ENCODE measurements around the gene KRTAP21-2.
"Not testable (repeated sequence)": the region's sequence is repeated elsewhere in the genome, so short reads cannot be mapped to it uniquely, and the experiment has no call there.

KRTAP21-2 gene

GRCh38 chr21:30747159-30747558 lies at the start of gene KRTAP21-2:
KRTAP21-2 (minus strand) TSS chr21:30747259; CDS start chr21:30747202, 57 bp downstream.
- Histone ChIP-seq H3K27ac (no peak within 1 kb of the TSS), H3K4me3 (no peak within 1 kb of the TSS)

DNA sequence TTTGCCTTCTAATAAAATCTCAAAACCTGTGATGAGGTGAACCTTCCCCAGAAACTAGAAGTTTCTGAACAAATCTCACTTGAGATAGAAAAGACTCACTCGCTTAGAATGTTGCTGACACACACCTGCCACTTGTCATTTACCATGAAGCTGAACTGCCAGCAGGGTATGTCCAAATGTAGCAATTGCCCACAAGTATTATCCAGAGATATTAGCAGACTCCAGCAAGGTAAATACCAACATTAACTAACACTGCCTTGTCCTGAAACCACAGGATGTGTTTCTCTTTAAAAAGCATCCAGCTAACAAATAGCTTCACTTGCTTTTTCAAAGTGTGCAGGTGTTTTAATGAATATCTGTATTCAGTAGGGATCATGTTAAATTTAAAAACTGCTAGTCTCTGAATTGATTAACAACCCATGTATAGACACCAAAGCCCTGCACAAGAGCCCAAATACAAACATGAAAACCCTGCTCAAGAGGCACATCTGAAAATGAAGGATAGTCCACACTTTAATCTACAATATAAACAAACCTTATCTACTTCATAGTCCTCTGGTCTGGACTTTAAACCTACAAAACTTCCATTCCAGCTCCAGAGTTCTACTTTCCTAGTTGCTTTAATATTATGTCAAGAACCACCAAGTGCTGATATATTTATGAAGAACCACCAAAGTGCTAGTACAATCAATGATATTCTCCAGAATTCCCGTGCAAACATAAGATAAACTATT lies 46.7 kb upstream of the KRTAP21-2 start:
- H3K4me3 ChIP-seq = no peak overlapping the region
- no peak overlapping the region for H3K27ac ChIP-seq

GRCh38 chr21:30779249-30779648 lies 32.2 kb upstream of the KRTAP21-2 start:
- H3K4me3 ChIP-seq = no peak overlapping the region
- no peak overlapping the region for H3K27ac ChIP-seq

DNA sequence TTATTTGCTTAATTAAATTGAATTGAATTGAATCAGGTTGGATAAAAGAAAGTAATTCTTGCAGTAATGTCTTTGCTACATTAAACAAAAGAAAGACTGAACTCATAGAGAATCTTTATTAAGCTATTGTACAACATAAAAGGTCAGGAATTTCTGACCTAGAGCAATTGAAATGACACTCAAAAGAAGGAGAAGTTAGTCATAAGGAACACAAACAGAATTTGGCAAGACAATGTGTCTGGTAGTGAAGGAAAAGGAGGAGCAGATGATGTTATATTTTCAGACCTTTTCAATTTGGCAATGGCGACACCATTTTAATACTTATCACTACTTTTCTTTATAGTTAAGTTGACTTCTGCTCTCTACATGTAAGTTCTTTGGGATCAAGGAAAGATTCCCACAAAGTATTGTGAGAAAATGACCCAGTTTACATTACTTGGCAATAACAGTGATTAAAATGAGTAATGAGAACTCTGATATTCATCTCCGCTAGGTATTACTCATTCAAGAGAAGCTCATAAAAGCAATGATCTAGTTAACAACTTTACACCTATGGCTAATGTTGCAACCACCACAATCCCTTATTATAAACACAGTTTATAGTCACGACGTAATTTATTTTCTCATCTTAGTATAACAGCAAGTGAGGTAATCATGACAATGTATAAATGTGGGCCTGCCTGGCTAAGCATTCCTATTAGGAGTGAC lies 22.8 kb upstream of the KRTAP21-2 start:
- no peak overlapping the region for H3K27ac ChIP-seq
- H3K4me3 ChIP-seq = no peak overlapping the region

DNA sequence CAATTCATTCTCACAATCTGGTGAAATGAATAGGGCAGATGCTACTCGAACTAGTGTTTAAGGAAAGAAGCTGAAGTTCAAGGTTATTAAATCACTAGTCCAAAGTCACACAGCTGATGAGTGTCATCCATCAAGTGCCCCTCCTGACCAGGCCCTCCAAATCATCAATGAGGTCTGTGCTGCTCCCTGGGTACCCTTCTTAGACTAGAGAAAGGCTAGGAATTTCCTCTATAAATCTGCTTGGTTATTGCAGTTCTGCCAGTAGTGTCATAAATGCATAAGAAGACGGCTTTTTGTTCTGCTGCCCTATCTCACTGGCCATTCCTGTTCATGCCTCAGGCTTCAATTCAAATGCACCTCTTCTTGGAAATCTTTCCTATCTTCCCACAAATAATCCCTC lies 13.7 kb upstream of the KRTAP21-2 start:
- no peak overlapping the region for H3K27ac ChIP-seq
- no peak overlapping the region for H3K4me3 ChIP-seq

GRCh38 chr21:30758306-30758705 lies 11.2 kb upstream of the KRTAP21-2 start:
- Histone ChIP-seq H3K27ac (no peak overlapping the region), H3K4me3 (no peak overlapping the region)

GRCh38 chr21:30755328-30755727 lies 8.3 kb upstream of the KRTAP21-2 start, which contains the start of gene KRTAP21-1:
KRTAP21-1 (minus strand) TSS chr21:30755428; CDS start chr21:30755378, 50 bp downstream.
- not testable (repeated sequence) for H3K27ac ChIP-seq, H3K4me3 ChIP-seq

DNA sequence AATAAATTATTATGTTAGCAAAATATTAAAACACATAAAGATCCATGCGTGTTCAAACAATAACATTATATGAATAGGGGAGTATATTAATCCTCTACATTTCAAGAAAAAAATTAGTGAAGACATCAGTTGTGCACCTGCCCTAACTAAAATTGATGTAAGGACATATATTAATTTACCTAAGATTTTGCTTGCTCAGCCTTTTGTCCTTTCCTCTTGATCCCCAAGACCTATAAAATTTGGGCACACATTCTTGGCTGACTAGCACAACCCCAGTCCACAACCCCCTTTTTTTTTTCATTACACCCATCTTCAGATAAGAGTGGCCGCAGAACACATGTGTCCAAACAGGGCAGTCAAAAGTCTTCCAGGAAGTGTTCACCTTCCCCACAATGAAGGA lies 6.6 kb downstream of the KRTAP21-2 start:
- no peak overlapping the region for H3K4me3 ChIP-seq
- no peak overlapping the region for H3K27ac ChIP-seq

GRCh38 chr21:30733026-30733425 lies 14.0 kb downstream of the KRTAP21-2 start:
- Histone ChIP-seq H3K27ac (no peak overlapping the region), H3K4me3 (no peak overlapping the region)

GRCh38 chr21:30726726-30727125 lies 20.3 kb downstream of the KRTAP21-2 start:
- Histone ChIP-seq H3K4me3 (no peak overlapping the region), H3K27ac (no peak overlapping the region)

GRCh38 chr21:30719401-30719800 lies 27.7 kb downstream of the KRTAP21-2 start:
- H3K4me3 ChIP-seq = no peak overlapping the region
- H3K27ac ChIP-seq = no peak overlapping the region

DNA sequence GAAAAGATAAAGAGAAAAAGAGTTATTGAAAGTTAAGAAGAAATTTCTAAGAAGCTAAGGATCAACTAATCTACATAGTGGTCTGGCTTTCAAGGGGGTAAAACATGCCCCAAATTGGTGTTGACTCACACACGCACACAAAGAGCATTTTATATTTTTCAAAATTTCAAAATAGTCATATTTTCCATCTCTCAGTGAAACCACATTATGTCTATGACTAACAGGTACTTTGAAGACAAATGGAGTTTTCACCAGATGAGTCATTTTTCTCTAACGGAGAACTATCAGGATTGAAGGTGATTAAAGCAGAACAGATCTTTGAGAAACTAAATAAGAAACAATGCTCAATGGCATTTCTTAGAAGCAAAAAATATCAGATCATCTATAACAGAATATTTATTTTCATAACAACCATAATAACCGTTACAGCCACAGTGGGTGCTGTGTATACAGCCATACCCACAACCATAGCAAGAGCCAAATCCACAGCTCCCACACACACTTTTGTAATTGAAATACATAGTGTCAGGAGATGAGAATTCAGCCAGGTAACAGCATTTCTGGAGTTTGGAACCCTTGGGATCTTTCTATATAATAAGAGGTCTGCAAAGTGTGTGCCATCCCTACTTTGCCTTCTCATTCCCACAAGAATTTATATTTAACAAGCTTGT lies 28.7 kb downstream of the KRTAP21-2 start, which contains the start of gene KRTAP21-3:
Gene KRTAP21-3 (minus strand): TSS at position 539 of the 671 bp plus-strand sequence. CDS start 18 bp downstream, at position 521.
- no peak within 1 kb of the TSS for H3K27ac ChIP-seq
- no peak within 1 kb of the TSS for H3K4me3 ChIP-seq

DNA sequence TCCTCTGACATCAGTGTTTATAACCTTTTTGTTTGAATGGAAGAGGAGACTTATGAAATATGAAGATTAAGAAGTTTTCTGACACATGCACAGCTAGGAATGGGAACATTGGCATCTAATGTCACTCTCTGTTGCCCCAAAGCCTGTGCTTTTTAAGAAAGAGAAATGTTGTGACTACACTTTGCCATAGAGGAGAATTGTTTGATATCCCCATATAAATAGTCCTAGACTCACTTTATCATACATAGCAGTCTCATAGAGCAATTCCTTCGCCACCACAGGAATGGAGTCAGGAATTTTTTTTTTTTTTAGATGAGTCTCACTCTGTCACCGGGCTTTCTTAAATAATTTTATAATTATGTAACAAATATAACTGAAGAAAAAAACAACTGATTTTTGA lies 30.0 kb downstream of the KRTAP21-2 start:
- H3K4me3 ChIP-seq = no peak overlapping the region

GRCh38 chr21:30714946-30715345 lies 32.1 kb downstream of the KRTAP21-2 start:
- Histone ChIP-seq H3K27ac (no peak overlapping the region), H3K4me3 (no peak overlapping the region)

More for the DNA sequence above, 30.0 kb downstream of the KRTAP21-2 start:
- H3K27ac ChIP-seq = no peak overlapping the region

DNA sequence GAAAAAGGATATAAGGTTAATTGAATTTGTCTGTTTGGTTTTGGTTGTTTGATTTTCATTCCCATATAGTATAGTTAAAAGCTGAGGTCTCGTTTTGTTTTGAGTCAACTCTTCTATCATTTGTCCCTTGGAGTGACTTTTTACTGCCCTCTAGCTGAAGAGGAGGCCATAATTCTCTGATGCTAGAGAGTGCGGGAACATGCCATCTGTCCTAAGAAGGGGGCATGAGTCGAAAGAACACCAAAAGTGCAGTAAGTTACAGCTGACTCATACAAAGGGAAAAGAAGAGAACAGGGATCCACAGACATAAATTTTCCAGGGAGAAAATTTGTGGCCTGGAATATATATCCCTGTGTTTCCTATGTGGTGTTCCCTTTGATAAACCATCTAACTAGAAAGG lies 32.6 kb downstream of the KRTAP21-2 start:
- H3K27ac ChIP-seq = no peak overlapping the region
- no peak overlapping the region for H3K4me3 ChIP-seq

DNA sequence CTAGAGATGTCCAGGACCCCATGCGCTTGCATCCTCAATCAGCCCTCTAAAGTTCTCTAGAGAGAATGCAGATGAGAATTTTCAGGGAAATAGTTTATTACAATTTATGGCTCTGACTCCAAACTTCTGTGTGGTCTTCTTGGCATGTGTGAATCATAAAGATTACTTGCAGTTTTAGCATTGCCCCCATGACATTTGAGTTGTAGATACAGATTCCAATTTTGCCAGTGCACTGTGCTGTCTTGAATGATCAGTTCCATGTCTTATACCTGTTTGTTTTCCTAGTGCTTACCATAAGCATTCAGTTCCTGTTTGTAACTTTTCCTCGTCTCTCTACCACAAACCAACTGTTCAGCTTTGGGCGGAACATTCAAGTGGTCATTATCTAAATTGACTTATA lies 33.3 kb downstream of the KRTAP21-2 start:
- no peak overlapping the region for H3K4me3 ChIP-seq
- no peak overlapping the region for H3K27ac ChIP-seq

DNA sequence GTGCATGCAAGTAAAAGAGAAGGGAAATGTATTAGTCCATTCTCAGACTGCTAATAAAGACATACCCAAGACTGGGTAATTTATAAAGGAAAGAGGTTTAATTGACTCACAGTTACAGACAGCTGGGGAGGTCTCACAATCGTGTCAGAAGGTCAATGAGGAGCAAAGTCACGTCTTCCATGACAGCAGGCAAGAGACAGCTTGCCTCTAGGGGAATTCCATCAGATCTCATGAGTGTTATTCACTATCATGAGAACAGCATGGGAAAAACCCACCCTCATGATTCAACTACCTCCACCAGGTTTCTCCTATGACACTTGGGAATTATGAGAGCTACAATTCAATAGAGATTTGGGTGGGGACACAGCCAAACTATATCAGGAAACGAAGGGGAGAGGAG lies 36.6 kb downstream of the KRTAP21-2 start:
- no peak overlapping the region for H3K27ac ChIP-seq
- H3K4me3 ChIP-seq = no peak overlapping the region

DNA sequence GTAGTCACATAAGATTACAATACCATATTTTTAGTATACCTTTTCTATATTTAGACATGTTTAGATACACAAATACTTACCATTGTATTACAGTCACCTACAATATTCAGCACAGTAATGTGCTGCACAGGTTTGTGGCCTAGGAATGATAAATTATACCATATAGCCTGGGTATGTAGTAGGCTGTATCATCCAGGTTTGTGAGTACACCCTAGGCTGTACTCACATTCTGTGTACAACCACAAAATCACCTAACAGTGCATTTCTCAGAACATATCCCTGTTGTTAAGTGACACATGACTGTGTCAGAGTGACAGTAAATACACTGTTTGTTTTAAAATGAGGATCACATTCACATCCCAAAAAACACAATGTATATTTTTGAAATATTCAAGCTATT lies 39.6 kb downstream of the KRTAP21-2 start:
- Histone ChIP-seq H3K4me3 (no peak overlapping the region), H3K27ac (no peak overlapping the region)

Measured in skin epidermis (tissue), 12 donors.